ENCODE data around the gene SMG7. TPM values are rescaled to one million over a fixed set of nuclear protein-coding genes. Genes with fewer than 3 reads are reported as not detected.

SMG7 gene
- 10 to 100 TPM; 33.7 to 42.8 (median 36.5) TPM for total RNA-seq

- TF ChIP-seq, protein P1, sequence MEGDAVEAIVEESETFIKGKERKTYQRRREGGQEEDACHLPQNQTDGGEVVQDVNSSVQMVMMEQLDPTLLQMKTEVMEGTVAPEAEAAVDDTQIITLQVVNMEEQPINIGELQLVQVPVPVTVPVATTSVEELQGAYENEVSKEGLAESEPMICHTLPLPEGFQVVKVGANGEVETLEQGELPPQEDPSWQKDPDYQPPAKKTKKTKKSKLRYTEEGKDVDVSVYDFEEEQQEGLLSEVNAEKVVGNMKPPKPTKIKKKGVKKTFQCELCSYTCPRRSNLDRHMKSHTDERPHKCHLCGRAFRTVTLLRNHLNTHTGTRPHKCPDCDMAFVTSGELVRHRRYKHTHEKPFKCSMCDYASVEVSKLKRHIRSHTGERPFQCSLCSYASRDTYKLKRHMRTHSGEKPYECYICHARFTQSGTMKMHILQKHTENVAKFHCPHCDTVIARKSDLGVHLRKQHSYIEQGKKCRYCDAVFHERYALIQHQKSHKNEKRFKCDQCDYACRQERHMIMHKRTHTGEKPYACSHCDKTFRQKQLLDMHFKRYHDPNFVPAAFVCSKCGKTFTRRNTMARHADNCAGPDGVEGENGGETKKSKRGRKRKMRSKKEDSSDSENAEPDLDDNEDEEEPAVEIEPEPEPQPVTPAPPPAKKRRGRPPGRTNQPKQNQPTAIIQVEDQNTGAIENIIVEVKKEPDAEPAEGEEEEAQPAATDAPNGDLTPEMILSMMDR (IDR thresholded peaks at IDR 0.05; ENCODE audit: low read depth): no peak
Observed at GRCh38 chr1:183472488-183473216, at the start of gene SMG7. TSS of gene SMG7 (plus strand) at chr1:183472499. CDS start at chr1:183472621, 122 bp downstream.

GRCh38 chr1:183423541-183423940 lies 48.8 kb upstream of the SMG7 start:
- TF ChIP-seq, protein P1 (IDR thresholded peaks at IDR 0.05; ENCODE audit: low read depth): no peak

DNA sequence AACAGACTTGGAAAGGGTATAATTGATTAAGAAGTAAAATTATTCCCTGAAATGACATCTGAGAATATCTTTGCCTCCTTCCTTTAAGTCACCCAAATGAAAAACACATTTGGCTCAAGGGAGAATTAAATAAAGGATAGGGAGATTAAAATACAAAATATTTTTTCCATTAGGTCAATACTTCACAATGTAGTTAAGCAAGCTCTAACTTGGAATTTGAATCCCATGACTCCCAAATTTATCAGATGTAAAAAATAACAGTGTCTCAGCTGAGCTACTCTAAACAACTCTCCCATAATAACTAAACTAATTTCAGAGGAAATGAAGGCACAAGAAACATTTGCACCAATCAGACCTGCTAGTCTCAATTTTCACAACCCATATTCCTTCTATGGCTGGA lies 47.6 kb upstream of the SMG7 start:
- TF ChIP-seq, protein P1 (IDR thresholded peaks at IDR 0.05; ENCODE audit: low read depth): no peak

DNA sequence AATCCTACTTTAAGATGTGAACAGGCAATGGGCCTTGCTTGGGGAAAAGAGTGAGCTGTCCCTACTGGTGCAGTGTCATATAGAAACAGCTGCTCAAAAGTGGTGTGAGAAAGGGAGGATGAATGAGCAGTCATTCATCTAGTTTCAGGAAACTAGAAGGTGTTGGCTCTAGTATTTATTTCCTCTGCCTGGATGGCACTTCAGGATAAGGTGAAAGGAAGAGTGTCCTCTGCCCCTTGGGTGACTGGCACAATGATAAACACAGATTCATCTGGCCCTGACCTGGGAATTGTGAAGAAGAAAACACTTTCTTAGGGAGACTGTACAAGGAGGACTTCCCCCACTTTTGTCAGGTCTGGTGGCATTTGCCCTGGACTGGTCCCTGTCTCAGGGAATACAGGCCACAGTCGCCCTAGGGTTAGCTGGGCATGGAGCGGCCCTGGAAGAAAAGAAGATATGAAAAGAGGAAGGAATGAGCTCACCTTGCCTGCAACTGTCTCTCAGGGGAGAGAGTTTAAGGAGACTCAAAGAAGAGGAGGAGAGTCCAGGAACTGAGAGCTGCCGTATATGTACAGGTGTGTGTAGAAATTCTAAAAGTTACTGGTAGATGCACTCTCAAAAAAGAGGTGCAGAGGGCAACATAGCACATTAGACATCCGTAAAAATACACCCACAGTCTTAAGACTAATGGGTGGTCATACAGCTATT lies 40.3 kb upstream of the SMG7 start:
- TF ChIP-seq, protein P1 (IDR thresholded peaks at IDR 0.05; ENCODE audit: low read depth): no peak

DNA sequence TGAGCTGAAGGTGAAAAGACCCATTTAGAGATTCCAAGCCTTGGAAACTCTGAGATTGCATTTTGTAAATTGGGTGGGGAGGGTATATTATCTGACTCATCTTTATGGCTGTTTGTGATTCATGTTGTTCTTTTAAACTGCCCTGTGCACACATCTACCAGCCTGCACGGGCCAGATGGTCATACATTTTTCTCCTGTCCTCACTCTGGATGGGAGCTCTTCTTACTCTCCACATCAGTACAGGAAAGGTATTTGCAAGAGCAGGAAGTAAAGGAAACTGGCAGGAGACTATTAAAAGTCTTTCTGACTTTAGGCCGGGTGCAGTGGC lies 39.8 kb upstream of the SMG7 start:
- TF ChIP-seq, protein P1 (IDR thresholded peaks at IDR 0.05; ENCODE audit: low read depth): no peak

GRCh38 chr1:183433703-183434102 lies 38.6 kb upstream of the SMG7 start:
- TF ChIP-seq, protein P1 (IDR thresholded peaks at IDR 0.05; ENCODE audit: low read depth): no peak

GRCh38 chr1:183435497-183435896 lies 36.8 kb upstream of the SMG7 start:
- TF ChIP-seq, protein P1 (IDR thresholded peaks at IDR 0.05; ENCODE audit: low read depth): no peak

Measured in subcutaneous adipose tissue (tissue), 4 donors.